Measurements from ENCODE around the gene WDFY4. TPM values are rescaled to one million over a fixed set of nuclear protein-coding genes. Genes with fewer than 3 reads are reported as not detected.

The WDFY4 gene
- total RNA-seq, 1 donor from 2014 or later: 26.5 TPM

- TF ChIP-seq CTCF (IDR thresholded peaks at IDR 0.05): no peak
- Histone ChIP-seq H3K4me3 (no peak overlapping the region), H3K27me3 (no peaks in the 10 kb centered on the region), H3K36me3 (no peaks in the 10 kb centered on the region), H3K27ac (no peak overlapping the region), H3K9me3 (no peaks in the 10 kb centered on the region), H3K4me1 (no peaks in the 10 kb centered on the region)
- DNase-seq (no peak), ATAC-seq (no peak)
- intact Hi-C loops (cut with DNase I): no loop called here
Observed at GRCh38 chr10:48768144-48768766, 83.6 kb downstream of the WDFY4 start.

GRCh38 chr10:48768926-48769325 lies 84.3 kb downstream of the WDFY4 start:
- no peaks in the 10 kb centered on the region for H3K36me3 ChIP-seq
- H3K27me3 ChIP-seq: no peaks in the 10 kb centered on the region
- no peak for DNase-seq
- no peak overlapping the region for H3K27ac ChIP-seq
- no peaks in the 10 kb centered on the region for H3K9me3 ChIP-seq
- no peak for ATAC-seq
- H3K4me1 ChIP-seq: no peaks in the 10 kb centered on the region
- no peak overlapping the region for H3K4me3 ChIP-seq
- TF ChIP-seq CTCF (IDR thresholded peaks at IDR 0.05): no peak
- intact Hi-C loops (cut with DNase I): no loop called here

- DNase-seq (no peak), ATAC-seq (no peak)
- Histone ChIP-seq H3K27me3 (no peaks in the 10 kb centered on the region), H3K27ac (no peak overlapping the region), H3K9me3 (no peaks in the 10 kb centered on the region), H3K4me3 (no peak overlapping the region), H3K36me3 (no peaks in the 10 kb centered on the region), H3K4me1 (no peaks in the 10 kb centered on the region)
- TF ChIP-seq CTCF (IDR thresholded peaks at IDR 0.05): no peak
- intact Hi-C loops (cut with DNase I): no loop called here
Observed at GRCh38 chr10:48769706-48770435, 85.2 kb downstream of the WDFY4 start.

- ATAC-seq (peak; percentile 51), DNase-seq (no peak)
- Histone ChIP-seq H3K27me3 (no peaks in the 10 kb centered on the region), H3K9me3 (no peaks in the 10 kb centered on the region), H3K4me1 (no peaks in the 10 kb centered on the region), H3K36me3 (no peaks in the 10 kb centered on the region), H3K4me3 (no peak overlapping the region), H3K27ac (no peak overlapping the region)
- intact Hi-C loops (cut with DNase I): no loop called here
- no peak for TF ChIP-seq CTCF (IDR thresholded peaks at IDR 0.05)
Observed at GRCh38 chr10:48770561-48771089, 86.0 kb downstream of the WDFY4 start.

- intact Hi-C loops (cut with DNase I): no loop called here
- Histone ChIP-seq H3K4me1 (no peaks in the 10 kb centered on the region), H3K9me3 (no peaks in the 10 kb centered on the region), H3K36me3 (no peaks in the 10 kb centered on the region), H3K27me3 (no peaks in the 10 kb centered on the region), H3K4me3 (no peak overlapping the region), H3K27ac (no peak overlapping the region)
- ATAC-seq: no peak
- DNase-seq: no peak
- TF ChIP-seq CTCF (IDR thresholded peaks at IDR 0.05): no peak
Observed at GRCh38 chr10:48771234-48771633, 86.6 kb downstream of the WDFY4 start.

All from upper lobe of right lung (tissue), 1 donor.